PC-3 (cell line): ENCODE data around the gene PLPP3. TPM values are rescaled to one million over a fixed set of nuclear protein-coding genes. Genes with fewer than 3 reads are reported as not detected.

ENCODE experiments used
- ATAC-seq: fragments of 200-7000 bp; cut with Tn5 transposase; 2 replicates; pipeline ENCODE4 v1.9.1; 2020; ENCODE audit warnings: mild to moderate bottlenecking, moderate library complexity
- BruUV-seq: library from RNA; stranded (reverse); fragments of 400-500 nt; replicated peaks from 2 replicates; lab custom pipeline; 2021; lab: Mats Ljungman, UMichigan
- CTCF ChIA-PET: fragments of 300-600 bp; sonication (Branson Sonifier 250); formaldehyde crosslinking; loops from one replicate; lab custom pipeline; 2022; ENCODE audit warnings: antibody characterized with exemption; lab: Charles Lee
- POLR2A ChIA-PET: fragments of 300-600 bp; sonication (Branson Sonifier 250); formaldehyde crosslinking; loops from one replicate; lab custom pipeline; 2022; ENCODE audit warnings: antibody characterized with exemption; ENCODE audit not compliant: unreplicated experiment; lab: Charles Lee
- DNase-seq: peaks from one replicate; pipeline ENCODE4 v3.0.0-alpha.2; 2015
- H2AFZ ChIP-seq: fragments of 300-600 bp; sonication (generic); 2 replicates; pipeline ENCODE4 v1.6.0; 2016; ENCODE audit warnings: antibody characterized with exemption, low read length
- H3F3A ChIP-seq: fragments of 300-600 bp; sonication (generic); one replicate; pipeline ENCODE4 v1.6.0; 2017; ENCODE audit warnings: antibody characterized with exemption, low read length, control low read depth, mild to moderate bottlenecking; ENCODE audit not compliant: unreplicated experiment
- H3K27ac ChIP-seq: fragments of 300-600 bp; sonication (generic); 2 replicates; pipeline ENCODE4 v1.5.1; 2016; ENCODE audit warnings: mild to moderate bottlenecking, low read length
- H3K27me3 ChIP-seq: fragments of 300-600 bp; sonication (generic); 2 replicates; pipeline ENCODE4 v1.6.1; 2016; ENCODE audit warnings: low read length, mixed read lengths
- H3K36me3 ChIP-seq: fragments of 300-600 bp; sonication (generic); 2 replicates; pipeline ENCODE4 v1.6.1; 2016; ENCODE audit warnings: low read depth, mixed run types, low read length, mixed read lengths
- H3K4me1 ChIP-seq: fragments of 300-600 bp; sonication (generic); 2 replicates; pipeline ENCODE4 v1.5.1; 2016; ENCODE audit warnings: low read length; ENCODE audit not compliant: insufficient read depth
- H3K4me2 ChIP-seq: fragments of 300-600 bp; sonication (generic); 2 replicates; pipeline ENCODE4 v1.6.0; 2016; ENCODE audit warnings: low read length
- H3K4me3 ChIP-seq: fragments of 300-600 bp; sonication (generic); 2 replicates; pipeline ENCODE4 v1.5.1; 2016; ENCODE audit warnings: mild to moderate bottlenecking, low read length, mixed read lengths
- H3K79me2 ChIP-seq: fragments of 300-600 bp; sonication (generic); 2 replicates; pipeline ENCODE4 v1.6.1; 2017; ENCODE audit warnings: low read length, mixed read lengths
- H3K9ac ChIP-seq: fragments of 300-600 bp; sonication (generic); 2 replicates; pipeline ENCODE4 v1.6.0; 2016; ENCODE audit warnings: mild to moderate bottlenecking, low read length
- H3K9me2 ChIP-seq: fragments of 300-600 bp; sonication (generic); replicated peaks from 2 replicates; pipeline ENCODE4 v1.6.1; 2016; ENCODE audit warnings: mixed run types, low read length, mixed read lengths
- H3K9me3 ChIP-seq: fragments of 300-600 bp; sonication (generic); 2 replicates; pipeline ENCODE4 v1.6.1; 2016; ENCODE audit warnings: low read length, mixed read lengths
- H4K20me1 ChIP-seq: fragments of 300-600 bp; sonication (generic); 2 replicates; pipeline ENCODE4 v1.6.1; 2016; ENCODE audit warnings: low read length, mixed read lengths
- CTCF ChIP-seq: fragments of 300-600 bp; sonication (generic); conservative IDR thresholded peaks from 2 replicates; pipeline ENCODE4 v1.5.1; 2017; ENCODE audit warnings: antibody characterized with exemption, low read depth, mild to moderate bottlenecking, low read length
- EZH2 ChIP-seq: fragments of 300-600 bp; sonication (generic); IDR thresholded peaks from one replicate; pipeline ENCODE4 v1.6.1; 2017; ENCODE audit warnings: antibody characterized with exemption, mild to moderate bottlenecking, low read length; ENCODE audit not compliant: unreplicated experiment
- EZH2phosphoT487 ChIP-seq: fragments of 300-600 bp; sonication (generic); IDR thresholded peaks from 2 replicates; pipeline ENCODE4 v1.6.1; 2018; ENCODE audit warnings: mild to moderate bottlenecking, antibody characterized with exemption, low read length, borderline replicate concordance
- intact Hi-C: fragments of 100-400 bp; cut with micrococcal nuclease; formaldehyde crosslinking; loops from 2 replicates; pipeline ENCODE4 v1.9.0; 2023
- total RNA-seq: library from RNA; depleted of rRNA; stranded (reverse); fragments of >200 nt; gene quantifications from 2 replicates; pipeline ENCODE4 v1.2.3, GENCODE V29; 2014

Gene PLPP3
- total RNA-seq, 1 experiment from 2014 or later = 41.0 TPM

- H3K4me3 ChIP-seq = peak overlapping the region; percentile 28; the same call in 1 of the 2 replicates
- H3K4me1 ChIP-seq = peaks cover 25% of the 10 kb centered on the region
- H3K9me3 ChIP-seq = no peaks in the 10 kb centered on the region
- H3K79me2 ChIP-seq = peaks cover 8% of the 10 kb centered on the region; the same call in 1 of the 2 replicates
- H4K20me1 ChIP-seq = no peaks in the 10 kb centered on the region
- H3K27ac ChIP-seq = peak overlapping the region; percentile 66
- peaks cover 16% of the 10 kb centered on the region; the same call in 1 of the 2 replicates for H3K36me3 ChIP-seq
- peak overlapping the region; percentile 72 for H3K4me2 ChIP-seq
- H3F3A ChIP-seq = no peaks in the 10 kb centered on the region
- no TSS peak for BruUV-seq
- POLR2A ChIA-PET = no interaction called here
- H3K27me3 ChIP-seq = no peaks in the 10 kb centered on the region
- DNase-seq (peak; percentile 89), ATAC-seq (peak; percentile 87)
- 0 out of 2 replicates have a peak overlapping the region, but pooled peaks have one; percentile 17 for H3K9ac ChIP-seq
- peak overlapping the region; percentile 23; the same call in 1 of the 2 replicates for H2AFZ ChIP-seq
- CTCF ChIA-PET = no interaction called here
- no peaks in the 10 kb centered on the region for H3K9me2 ChIP-seq
- intact Hi-C loops = no loop called here
- TF ChIP-seq EZH2phosphoT487 (no peak), EZH2 (no peak), CTCF (no peak)
These were observed 62.7 kb downstream of the PLPP3 start for GRCh38 chr1:56516539-56517252.

GRCh38 chr1:56515898-56516538, 63.3 kb downstream of the PLPP3 start:
- Histone ChIP-seq H4K20me1 (no peaks in the 10 kb centered on the region), H3K27me3 (no peaks in the 10 kb centered on the region), H3K4me1 (peaks cover 25% of the 10 kb centered on the region), H3K9me3 (no peaks in the 10 kb centered on the region), H3K9me2 (no peaks in the 10 kb centered on the region), H3K79me2 (peaks cover 8% of the 10 kb centered on the region; the same call in 1 of the 2 replicates), H2AFZ (no peak overlapping the region), H3K9ac (0 out of 2 replicates have a peak overlapping the region, but pooled peaks have one; percentile 17), H3F3A (no peaks in the 10 kb centered on the region), H3K36me3 (peaks cover 20% of the 10 kb centered on the region), H3K27ac (peak overlapping the region; percentile 66), H3K4me2 (peak overlapping the region; percentile 72), H3K4me3 (peak overlapping the region; percentile 28; the same call in 1 of the 2 replicates)
- no TSS peak for BruUV-seq
- ChIA-PET POLR2A (no interaction called here), CTCF (no interaction called here)
- no peak for TF ChIP-seq CTCF
- TF ChIP-seq EZH2 = no peak
- TF ChIP-seq EZH2phosphoT487 = no peak
- intact Hi-C loops = no loop called here
- no peak for ATAC-seq
- DNase-seq = no peak
